ENCODE data around the gene SMIM15. TPM values are rescaled to one million over a fixed set of nuclear protein-coding genes. Genes with fewer than 3 reads are reported as not detected.
A peak's percentile ranks its signal among the peaks of the same experiment; 100 is the strongest.

Gene SMIM15
- total and polyA plus RNA-seq, 2 donors (not counting 1 experiment from before 2014, with no cell fraction given): 63.3 to 64.6 TPM

DNA sequence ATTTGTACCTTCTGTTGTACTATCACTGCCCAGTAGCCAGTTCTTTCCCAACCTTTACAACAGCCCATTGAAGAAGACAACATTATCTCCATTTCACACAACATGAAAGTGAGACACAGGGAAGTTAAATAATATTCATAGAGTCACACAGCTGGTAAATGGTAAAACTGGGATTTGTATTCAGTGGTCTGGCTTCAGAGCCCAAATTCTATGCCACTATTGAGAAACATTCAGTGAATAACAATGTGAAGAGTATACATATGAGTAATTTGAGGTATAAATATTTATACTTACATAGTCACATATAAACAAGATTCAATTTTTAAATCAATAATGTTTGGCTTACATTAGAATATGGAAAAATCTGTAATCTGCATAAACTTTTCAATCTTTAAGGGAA is 13.8 kb downstream of the SMIM15 start:
- TF ChIP-seq CTCF (conservative IDR thresholded peaks at IDR 0.05 in 1 of 2, IDR thresholded peaks at IDR 0.05 in 1 of 2; ENCODE audit: low read depth in 1 of 2, low read length in 2 of 2): no peak
- no peak for TF ChIP-seq EZH2 (IDR thresholded peaks at IDR 0.05; ENCODE audit: low read length, missing control alignments)
- Histone ChIP-seq H3K4me2 (ENCODE audit: extremely low read depth, insufficient read depth, low read length) (no peak overlapping the region), H3K79me2 (ENCODE audit: control insufficient read depth, insufficient read depth, low read length) (no peaks in the 10 kb centered on the region), H4K20me1 (ENCODE audit: control insufficient read depth, extremely low read depth, insufficient read depth, low read length) (no peaks in the 10 kb centered on the region), H2AFZ (ENCODE audit: low read length) (no peak overlapping the region), H3K27ac (ENCODE audit: insufficient read depth, low read length) (no peak overlapping the region), H3K27me3 (ENCODE audit: control insufficient read depth, insufficient read depth, low read length) (no peaks in the 10 kb centered on the region), H3K9ac (ENCODE audit: insufficient read depth, low read length) (no peak overlapping the region), H3K4me3 (replicated peaks in 1 of 4; ENCODE audit: control extremely low read depth in 1 of 4, insufficient read depth in 1 of 4, low read depth in 3 of 4, low read length in 4 of 4) (no peak overlapping the region), H3K9me3 (ENCODE audit: control insufficient read depth, insufficient read depth, low read depth, low read length) (no peaks in the 10 kb centered on the region), H3K4me1 (ENCODE audit: control insufficient read depth, extremely low read depth, insufficient read depth, low read length) (peaks cover 3% of the 10 kb centered on the region), H3K36me3 (ENCODE audit: control insufficient read depth, insufficient read depth, low read length) (no peaks in the 10 kb centered on the region)
- peak in 1 of 2 donors; percentile 62 for DNase-seq (ENCODE audit: low read depth in 2 of 2)

GRCh38 chr5:61142811-61143210 is 19.5 kb downstream of the SMIM15 start:
- H3K4me3 ChIP-seq (replicated peaks in 1 of 4; ENCODE audit: control extremely low read depth in 1 of 4, insufficient read depth in 1 of 4, low read depth in 3 of 4, low read length in 4 of 4): no peak overlapping the region
- H4K20me1 ChIP-seq (ENCODE audit: control insufficient read depth, extremely low read depth, insufficient read depth, low read length): no peaks in the 10 kb centered on the region
- H3K27me3 ChIP-seq (ENCODE audit: control insufficient read depth, insufficient read depth, low read length): no peaks in the 10 kb centered on the region
- no peak overlapping the region for H3K9ac ChIP-seq (ENCODE audit: insufficient read depth, low read length)
- no peaks in the 10 kb centered on the region for H3K9me3 ChIP-seq (ENCODE audit: control insufficient read depth, insufficient read depth, low read depth, low read length)
- H3K36me3 ChIP-seq (ENCODE audit: control insufficient read depth, insufficient read depth, low read length): no peaks in the 10 kb centered on the region
- H2AFZ ChIP-seq (ENCODE audit: low read length): no peak overlapping the region
- DNase-seq (ENCODE audit: low read depth in 2 of 2): no peak
- no peak overlapping the region for H3K27ac ChIP-seq (ENCODE audit: insufficient read depth, low read length)
- H3K4me1 ChIP-seq (ENCODE audit: control insufficient read depth, extremely low read depth, insufficient read depth, low read length): no peaks in the 10 kb centered on the region
- no peak overlapping the region for H3K4me2 ChIP-seq (ENCODE audit: extremely low read depth, insufficient read depth, low read length)
- no peak for TF ChIP-seq CTCF (conservative IDR thresholded peaks at IDR 0.05 in 1 of 2, IDR thresholded peaks at IDR 0.05 in 1 of 2; ENCODE audit: low read depth in 1 of 2, low read length in 2 of 2)
- no peak for TF ChIP-seq EZH2 (IDR thresholded peaks at IDR 0.05; ENCODE audit: low read length, missing control alignments)
- no peaks in the 10 kb centered on the region for H3K79me2 ChIP-seq (ENCODE audit: control insufficient read depth, insufficient read depth, low read length)

GRCh38 chr5:61142391-61142790 is 19.9 kb downstream of the SMIM15 start:
- H4K20me1 ChIP-seq (ENCODE audit: control insufficient read depth, extremely low read depth, insufficient read depth, low read length): no peaks in the 10 kb centered on the region
- H3K4me3 ChIP-seq (replicated peaks in 1 of 4; ENCODE audit: control extremely low read depth in 1 of 4, insufficient read depth in 1 of 4, low read depth in 3 of 4, low read length in 4 of 4): no peak overlapping the region
- H3K27ac ChIP-seq (ENCODE audit: insufficient read depth, low read length): no peak overlapping the region
- no peaks in the 10 kb centered on the region for H3K79me2 ChIP-seq (ENCODE audit: control insufficient read depth, insufficient read depth, low read length)
- no peaks in the 10 kb centered on the region for H3K9me3 ChIP-seq (ENCODE audit: control insufficient read depth, insufficient read depth, low read depth, low read length)
- H3K9ac ChIP-seq (ENCODE audit: insufficient read depth, low read length): no peak overlapping the region
- TF ChIP-seq CTCF (conservative IDR thresholded peaks at IDR 0.05 in 1 of 2, IDR thresholded peaks at IDR 0.05 in 1 of 2; ENCODE audit: low read depth in 1 of 2, low read length in 2 of 2): no peak
- no peak for TF ChIP-seq EZH2 (IDR thresholded peaks at IDR 0.05; ENCODE audit: low read length, missing control alignments)
- H3K4me1 ChIP-seq (ENCODE audit: control insufficient read depth, extremely low read depth, insufficient read depth, low read length): no peaks in the 10 kb centered on the region
- no peaks in the 10 kb centered on the region for H3K36me3 ChIP-seq (ENCODE audit: control insufficient read depth, insufficient read depth, low read length)
- no peak overlapping the region for H2AFZ ChIP-seq (ENCODE audit: low read length)
- DNase-seq (ENCODE audit: low read depth in 2 of 2): no peak
- H3K27me3 ChIP-seq (ENCODE audit: control insufficient read depth, insufficient read depth, low read length): no peaks in the 10 kb centered on the region
- H3K4me2 ChIP-seq (ENCODE audit: extremely low read depth, insufficient read depth, low read length): no peak overlapping the region
